NOMO-1 treated with DMSO at 0.1 percent for 48 hours (cell line): ENCODE measurements around the gene MEOX2.

ENCODE experiments used
- DNase-seq: peaks from one replicate; lab custom pipeline; 2025; ENCODE audit not compliant: unreplicated experiment; lab: John Stamatoyannopoulos, UW

MEOX2 gene

DNA sequence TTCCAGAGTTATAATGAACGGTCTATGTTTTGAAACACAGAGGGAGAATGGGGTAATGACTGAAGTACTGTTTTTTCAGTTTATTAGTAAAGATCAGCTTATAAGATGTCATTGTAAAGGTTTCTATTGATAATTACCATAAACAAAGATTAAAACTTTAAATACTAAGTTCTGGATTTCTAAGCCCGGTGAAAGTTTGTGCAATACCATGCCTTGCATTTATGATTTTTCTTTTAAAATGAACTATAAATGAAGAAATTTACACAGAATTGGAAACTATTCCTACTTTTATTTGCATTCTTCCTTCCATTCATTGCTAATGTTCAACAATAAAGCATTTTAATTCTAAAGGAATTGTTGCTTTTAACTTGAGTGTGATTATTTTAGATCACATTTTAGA lies 4.9 kb downstream of the MEOX2 start:
- DNase-seq, result no peak

DNA sequence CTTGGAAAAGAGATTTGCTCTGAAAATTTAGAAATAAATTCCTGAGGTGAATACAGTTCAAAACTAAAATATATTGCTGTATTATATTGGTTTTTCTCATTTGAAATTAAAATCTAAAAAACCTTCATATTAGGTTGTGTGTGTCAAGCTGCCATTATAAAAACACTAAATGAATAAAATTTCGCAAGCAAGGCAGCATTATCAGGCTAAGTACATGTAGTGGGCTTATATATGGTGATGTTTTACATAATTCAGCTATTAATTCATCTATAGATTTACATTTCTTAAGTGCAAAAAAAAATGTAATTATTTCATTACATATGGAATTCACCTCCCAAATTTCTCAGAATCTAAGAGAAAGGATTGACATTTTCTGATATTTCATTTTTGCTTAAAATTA lies 5.3 kb downstream of the MEOX2 start:
- no peak for DNase-seq

DNA sequence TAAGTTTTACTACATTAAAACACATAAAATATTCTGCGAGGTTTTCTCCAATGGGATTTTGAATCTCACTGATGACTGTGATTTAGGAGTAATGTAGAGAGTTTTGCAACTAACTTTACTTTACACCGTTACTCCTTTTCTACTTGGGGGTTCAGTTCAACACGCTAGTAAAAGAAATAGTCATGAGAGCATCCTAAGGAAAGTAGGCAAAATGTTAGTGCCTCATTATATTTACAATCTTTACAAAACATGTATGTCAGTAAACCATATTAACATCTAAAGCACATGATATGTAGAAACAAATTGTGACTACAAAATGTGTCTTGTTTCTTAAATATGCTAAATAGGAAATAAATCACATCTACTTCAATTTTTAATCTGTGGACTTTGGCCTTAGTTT lies 6.0 kb downstream of the MEOX2 start:
- no peak for DNase-seq

DNA sequence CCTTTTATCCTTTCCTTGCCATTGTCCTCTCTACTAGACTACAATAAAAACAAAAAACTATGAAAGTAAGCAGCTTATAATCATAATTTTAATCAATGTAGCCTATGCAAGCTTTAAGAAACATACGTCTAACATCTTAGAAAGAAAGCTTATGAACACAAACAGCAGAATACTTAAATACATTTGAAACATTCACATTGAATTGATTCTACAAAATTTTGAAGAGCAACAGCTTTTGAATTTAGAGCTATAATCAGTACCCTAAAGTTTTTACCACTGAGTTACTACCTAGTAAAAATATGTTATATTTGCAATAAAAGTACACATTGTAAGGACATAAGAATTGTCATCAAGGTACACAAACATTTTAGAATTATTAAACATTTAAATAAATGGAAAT lies 7.2 kb downstream of the MEOX2 start:
- DNase-seq, result no peak

DNA sequence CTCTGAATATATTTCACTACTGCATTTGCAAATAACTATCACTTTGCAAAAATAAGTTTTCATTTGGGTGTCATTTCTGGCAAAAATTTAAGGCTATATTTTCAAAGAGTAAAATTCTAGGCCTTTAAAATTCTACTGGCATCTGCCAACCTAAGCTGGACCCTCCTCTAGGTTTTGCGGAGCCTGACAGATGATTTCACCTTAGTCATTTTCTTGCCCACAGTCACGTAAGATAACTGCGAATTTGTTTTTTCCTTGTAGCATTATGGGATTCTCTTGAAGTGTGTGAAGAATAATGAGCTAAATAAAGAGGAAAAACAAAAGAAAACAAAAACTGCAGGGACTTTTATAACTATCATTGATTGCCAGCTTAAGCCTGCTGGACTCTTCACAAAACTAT lies 7.8 kb downstream of the MEOX2 start:
- no peak for DNase-seq

DNA sequence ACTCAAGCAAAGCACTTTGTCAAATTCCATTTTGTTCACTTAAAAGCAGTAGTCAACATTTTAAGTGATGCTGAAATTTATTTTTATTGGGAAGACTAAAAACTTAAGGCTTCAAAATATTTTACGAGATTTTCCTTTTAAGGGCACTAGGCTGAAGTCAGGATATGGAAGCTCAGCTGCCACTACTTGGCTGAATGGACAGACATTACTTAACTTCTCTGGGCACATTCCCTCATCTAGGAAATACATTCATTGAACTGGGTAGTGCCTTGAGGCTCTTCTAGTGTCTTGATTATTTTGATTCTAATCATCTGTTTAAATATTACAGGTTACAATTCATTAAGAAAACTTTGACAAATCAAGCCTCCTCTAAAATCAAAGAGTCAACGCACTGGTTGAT lies 11.1 kb downstream of the MEOX2 start:
- no peak for DNase-seq

DNA sequence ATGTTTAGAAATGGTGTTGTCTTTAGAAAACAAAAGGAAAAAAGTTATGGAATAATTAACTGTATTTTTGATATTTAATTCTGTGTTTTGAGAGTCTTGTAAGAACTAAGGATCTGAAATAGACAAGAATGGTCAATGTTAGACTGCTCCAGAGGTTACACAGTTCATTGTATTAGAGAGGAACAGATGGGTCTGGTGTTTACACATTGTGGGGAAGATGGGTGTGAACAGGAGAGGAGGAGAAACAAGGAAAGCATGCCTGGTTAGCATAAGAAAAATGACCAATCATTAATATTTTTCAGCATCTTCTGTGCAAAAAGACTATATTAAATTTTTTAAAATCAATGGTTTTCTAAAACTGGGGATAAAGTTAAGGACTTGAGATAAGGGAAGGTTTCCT lies 11.9 kb downstream of the MEOX2 start:
- no peak for DNase-seq

DNA sequence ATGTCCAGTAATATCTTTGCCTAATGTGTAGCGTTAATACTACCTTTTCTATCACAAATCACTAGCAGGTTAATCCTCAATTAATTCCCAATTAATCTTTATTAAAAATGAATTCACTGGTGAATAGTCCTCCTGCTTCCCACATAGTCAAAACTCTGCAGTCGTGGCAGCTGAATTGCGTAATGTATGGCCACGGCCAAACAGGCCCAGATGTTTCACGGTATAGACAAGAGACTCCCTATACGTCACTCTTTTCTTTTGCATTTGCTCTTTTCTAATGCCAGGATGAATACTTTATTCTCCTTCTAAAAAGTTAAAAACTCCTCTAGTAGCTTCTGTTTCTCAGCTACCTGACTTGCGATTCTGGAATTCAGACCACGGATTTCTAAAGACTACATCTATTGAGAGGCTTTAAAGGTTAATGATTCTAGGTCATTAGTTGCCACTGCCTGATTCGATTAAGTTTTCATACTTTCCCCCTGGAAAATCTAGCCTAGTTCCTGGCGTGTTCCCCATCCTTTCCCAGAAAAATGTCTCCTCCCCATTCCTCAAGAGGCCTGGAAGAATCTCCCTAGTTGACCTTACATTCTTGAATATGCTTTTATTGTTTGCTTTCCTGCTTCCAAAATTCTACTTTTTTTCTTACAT lies 16.9 kb downstream of the MEOX2 start:
- DNase-seq, result no peak

DNA sequence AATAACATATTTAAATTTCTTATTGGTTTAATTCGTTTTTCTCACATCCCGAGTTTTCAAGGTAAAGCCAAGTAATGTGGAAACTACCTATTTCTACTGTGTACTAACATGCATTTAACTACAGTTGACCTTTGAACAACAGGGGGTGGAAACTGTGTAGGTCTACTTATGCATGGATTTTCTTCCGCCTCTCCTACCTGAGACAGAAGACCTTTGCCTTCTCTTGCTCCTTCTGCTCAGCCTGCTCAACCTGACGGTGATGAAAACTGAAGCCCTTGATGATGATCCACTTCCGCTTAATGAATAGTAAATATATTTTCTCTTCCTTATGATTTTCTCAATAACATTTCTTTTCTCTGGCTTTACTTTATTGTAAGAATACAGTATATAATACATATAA lies 18.5 kb downstream of the MEOX2 start:
- no peak for DNase-seq

DNA sequence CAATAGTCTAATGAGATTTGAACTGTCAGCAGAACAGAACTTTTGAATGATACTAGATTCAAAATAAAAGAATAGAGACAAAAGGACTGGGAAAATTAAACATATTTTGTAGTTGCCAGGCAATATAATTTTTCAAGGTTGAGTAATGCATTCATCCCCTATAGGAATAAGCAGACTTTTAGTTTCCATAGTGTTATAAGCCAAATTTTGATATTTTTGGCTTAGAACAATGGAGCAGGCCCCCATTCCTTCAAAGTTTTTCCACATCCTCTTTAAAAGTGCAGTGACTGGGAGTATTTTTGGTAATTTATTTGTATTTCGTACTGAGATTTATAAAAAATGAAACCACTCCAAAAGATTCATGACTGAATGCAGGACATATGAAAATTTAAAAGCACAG lies 24.0 kb downstream of the MEOX2 start:
- no peak for DNase-seq

DNA sequence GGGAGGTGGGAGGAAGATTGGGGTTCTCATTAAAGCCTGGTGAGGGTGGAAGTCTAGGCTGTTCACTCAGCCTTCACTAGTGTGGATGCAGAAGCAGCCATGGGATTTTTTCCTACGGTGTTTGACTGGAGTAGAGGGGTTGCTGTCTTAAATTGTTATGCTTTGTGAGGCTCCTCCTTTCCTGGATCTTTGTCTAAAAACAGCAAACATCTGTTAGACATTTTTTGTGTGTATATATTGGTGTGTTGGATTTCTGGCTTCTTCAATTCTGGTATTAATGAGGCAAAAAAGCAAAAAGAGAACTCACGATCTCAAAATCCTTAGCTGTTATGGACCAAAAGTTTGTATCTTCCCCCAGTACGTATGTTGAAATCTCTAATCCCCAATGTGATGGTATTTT lies 28.2 kb downstream of the MEOX2 start:
- no peak for DNase-seq

DNA sequence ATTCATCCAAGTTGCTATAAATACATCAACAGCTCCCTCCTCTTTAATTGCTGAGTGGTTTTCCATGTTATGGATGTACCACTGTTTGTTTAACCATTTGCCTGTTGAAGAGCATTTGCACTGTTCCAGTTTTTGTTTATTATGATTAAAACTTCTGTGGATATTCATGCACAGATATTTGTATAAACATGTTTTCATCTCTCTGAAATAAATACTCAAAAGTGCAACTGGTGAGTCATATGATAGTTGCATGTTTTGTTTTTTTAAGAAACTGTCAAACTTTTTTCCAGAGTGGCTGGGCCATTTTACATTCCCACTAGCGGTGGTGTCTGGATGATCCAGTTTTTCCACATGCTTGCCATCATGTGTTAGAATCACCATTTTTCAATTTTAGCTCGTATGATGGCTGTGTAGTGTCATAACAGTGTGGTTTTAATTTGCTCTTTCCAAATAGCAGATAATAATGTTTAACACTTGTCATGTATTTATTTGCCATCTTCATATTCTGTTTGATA lies 33.6 kb downstream of the MEOX2 start:
- no peak for DNase-seq

DNA sequence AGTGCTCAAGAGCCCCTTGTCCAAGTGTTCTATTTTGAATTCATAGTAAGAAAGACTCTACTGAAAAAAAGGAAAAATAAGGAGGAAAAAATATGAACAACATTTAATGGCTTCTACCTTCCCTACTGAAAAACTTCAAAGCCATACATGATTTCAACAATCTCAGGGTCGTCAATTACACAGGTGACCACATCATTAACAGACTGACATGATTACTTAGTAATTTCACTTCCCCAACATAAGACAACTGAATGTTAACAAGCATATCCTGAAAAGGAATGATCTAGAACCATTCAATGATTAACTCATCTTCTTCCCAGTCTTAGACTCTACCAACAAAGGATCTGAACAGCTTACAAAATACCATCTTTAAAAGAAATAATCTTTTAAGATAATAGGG lies 34.8 kb downstream of the MEOX2 start:
- DNase-seq, result peak; percentile 25

DNA sequence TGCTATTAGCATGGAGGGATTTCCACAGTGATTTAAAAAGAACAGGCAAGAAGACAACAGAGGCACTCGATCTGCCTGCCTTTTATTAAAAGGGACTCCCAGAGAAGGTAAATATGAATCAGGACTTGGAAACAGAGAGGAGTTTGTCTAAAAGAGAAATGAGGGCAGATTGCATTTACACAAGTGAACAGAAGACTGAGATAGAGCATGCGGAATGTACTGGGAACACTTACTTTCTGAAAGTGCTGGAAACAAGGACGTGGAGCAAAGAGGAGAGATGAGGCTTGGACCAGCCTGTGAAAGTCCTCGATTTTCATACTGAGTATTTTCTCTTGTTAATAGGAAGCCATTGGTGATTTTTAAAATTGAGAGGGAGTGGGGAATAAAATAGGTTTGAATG lies 35.7 kb downstream of the MEOX2 start:
- DNase-seq, result no peak

DNA sequence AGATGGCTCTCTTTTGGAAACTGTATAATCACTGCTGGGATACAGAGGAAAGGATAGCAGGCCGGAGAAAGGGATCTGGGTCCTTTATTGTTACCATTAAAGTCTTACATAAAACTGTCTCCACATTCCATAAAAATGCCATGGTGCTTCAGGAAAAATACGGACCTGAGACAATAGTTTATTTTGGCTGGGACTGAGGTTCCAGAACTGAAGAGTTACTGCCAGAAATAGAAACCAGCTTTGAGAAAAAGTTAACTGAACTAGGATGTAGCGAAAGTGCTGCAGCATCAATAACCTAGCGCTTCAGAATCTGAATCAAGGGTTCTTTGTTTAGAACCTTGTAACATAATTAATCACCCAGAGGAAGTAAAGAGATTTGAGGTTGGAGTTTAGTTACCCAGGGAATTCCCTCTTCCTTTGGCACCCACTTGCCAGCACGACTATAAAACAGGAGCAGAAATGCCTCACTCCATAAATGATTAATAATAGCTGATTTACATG lies 38.0 kb downstream of the MEOX2 start:
- no peak for DNase-seq

DNA sequence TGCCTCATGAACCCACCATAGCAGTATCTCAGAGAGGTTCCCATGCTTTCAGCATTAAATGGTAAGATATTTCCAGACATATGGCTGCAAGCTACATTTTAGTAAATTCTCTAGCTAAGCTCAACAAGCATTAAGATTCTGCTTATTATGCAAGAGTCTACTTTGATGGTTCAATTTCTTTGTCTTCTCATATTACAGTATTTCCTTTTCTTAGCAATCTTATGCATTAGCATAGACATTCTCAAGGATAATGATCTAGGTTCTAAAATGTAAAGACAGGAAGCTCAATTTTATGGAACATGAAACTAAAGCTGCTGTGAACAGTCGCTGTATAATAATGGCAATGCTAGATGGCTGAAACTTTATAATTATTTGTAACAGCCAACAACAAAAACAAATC lies 39.2 kb downstream of the MEOX2 start:
- DNase-seq, result no peak

DNA sequence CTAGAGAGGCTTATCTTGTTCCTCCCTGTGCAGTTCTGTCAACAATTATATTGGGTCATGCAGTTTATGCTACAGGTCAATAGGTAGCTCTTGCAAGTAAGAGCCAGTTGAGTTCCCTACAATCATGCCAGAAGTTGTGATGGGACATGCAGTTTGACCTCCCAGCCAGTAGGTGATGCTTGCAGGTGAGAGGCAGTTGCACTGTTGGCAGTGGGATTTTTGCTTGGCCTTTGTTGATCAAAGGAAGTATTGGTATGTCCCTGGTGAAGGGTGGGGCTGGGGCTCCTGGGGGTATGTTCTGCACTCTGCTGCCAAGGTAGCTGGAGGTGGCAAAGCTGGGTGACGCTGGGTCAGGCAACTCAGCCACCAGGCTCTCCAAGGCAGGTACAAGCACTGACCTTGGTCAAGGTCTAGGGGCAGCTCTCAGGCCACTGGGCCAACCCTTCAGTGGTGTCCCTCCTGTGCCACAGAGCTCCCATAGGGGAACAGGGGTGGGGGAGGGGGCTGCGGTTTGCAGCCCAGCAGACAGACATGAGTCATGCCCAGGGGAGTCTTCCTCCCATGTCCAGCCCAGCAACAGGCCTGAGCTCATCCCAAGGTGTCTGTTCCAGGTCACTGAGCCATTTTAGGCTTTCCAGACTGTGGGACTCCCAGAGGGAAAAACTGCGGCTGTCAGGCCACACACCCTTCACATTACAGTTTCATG lies 43.3 kb downstream of the MEOX2 start:
- no peak for DNase-seq

DNA sequence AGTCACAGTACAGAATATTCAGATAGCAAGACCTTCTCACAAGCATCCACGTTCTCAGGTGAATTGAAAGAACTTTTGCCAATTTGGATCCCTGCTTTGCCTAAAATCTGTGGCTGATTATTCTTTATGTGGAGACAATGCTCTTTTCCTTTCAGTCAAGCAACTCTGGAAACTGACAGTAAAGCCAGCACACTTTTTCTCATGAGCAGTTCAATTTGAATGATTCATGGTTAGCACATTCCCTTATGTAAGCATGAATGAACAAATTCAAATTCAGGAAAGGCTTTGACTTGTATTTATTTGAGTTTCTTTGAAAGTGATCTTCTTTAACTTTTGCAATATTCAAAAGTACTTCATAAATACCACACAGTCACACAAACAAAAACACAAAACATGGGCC lies 57.6 kb downstream of the MEOX2 start:
- DNase-seq, result no peak

DNA sequence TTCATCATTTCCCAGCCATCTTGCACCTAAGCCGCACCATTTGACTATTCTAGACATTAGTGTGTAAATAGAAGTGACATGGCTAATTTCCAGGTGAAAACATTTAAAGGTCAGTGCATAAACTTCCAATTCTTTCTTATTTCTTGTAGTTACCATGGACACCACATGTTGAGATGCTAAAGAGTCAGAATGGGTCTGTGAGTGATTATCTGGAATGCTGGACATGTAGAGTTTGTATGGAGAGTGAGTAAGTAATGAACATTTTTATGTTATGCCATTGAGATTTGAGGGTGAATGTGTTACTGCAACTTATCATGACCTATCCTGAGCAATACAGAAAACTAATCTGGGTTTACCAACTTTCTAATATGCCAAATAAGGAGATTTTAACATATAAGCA lies 60.4 kb downstream of the MEOX2 start:
- no peak for DNase-seq

DNA sequence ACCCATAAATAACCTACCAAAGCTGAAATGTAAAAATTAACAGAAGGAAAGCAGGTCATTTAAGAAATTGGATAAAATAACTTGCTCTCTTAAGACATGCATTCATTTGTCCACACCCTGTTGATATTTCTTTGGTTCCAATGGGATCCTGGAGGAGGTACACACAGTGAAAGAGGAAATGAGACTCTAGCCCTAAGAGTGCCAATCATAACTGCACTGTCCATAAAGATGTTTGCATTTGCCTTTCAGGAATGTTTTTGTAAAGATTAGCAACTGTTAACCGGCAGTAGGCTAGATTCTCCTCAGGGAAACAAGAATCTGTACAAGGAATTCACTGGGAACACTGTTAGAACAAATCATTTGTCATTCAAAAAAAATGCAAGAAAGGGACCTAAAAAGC lies 61.0 kb downstream of the MEOX2 start:
- no peak for DNase-seq

DNA sequence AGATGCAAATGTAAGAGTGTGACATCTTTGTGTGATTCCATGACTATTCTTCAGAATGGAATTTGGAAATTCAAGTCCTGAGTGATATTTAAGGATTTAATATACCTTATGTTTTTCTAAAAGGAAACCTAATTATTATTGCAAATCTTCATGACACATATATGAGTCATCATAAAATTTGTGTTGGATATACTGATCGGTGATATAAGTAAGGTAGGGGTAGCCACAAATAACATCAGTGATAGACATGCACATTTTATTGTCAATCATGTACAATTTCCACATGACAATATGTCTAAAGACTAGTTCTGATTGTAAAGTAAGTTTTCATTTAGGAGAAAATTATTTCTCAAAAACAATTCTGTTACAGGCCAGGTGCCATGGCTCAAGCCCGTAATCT lies 65.0 kb downstream of the MEOX2 start:
- no peak for DNase-seq

DNA sequence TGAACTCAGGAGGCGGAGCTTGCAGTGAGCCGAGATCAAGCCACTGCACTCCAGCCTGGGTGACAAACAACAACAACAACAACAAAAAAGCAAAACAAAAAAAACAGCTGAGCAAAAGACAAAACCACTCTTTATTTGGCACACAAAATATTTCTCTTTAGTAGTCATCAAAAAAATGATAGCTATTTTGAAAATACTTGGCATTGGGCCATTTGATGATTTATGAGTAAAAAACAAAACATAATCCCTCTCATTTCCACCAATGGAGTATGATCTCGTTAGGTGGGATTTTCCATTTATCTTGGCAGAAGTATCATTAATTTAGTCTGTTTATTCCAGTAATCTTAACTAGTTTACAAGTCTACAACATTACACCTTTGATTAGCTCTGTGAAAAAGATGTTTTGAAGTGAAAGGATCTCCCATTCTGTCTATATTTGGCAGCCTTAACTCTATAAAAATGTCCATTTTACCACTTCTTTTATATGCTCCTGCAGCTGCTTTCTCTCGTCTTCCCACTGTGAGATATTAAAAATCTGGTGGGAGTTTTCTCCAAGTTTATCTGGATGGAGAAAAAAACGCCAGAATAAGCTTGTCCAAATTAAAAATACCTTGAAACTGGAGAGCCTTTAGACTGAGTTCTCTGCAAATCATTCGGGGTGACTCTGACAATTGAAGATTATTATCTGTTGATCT lies 65.8 kb downstream of the MEOX2 start:
- DNase-seq, result no peak
